HUES64 (cell line): ENCODE results near the gene SIGLECL1.

Source experiments
- H3K27ac ChIP-seq: 2 replicates; pipeline ENCODE4 v1.7.0; 2013; ENCODE audit warnings: low read depth, low read length, inconsistent platforms
- H3K27me3 ChIP-seq: 2 replicates; pipeline ENCODE4 v1.6.1; 2013; ENCODE audit warnings: mild to moderate bottlenecking, low read length; ENCODE audit not compliant: insufficient read depth
- H3K36me3 ChIP-seq: 2 replicates; pipeline ENCODE4 v1.6.1; 2013; ENCODE audit warnings: mild to moderate bottlenecking, low read length; ENCODE audit not compliant: insufficient read depth
- H3K4me1 ChIP-seq: 2 replicates; pipeline ENCODE4 v1.6.1; 2013; ENCODE audit warnings: mild to moderate bottlenecking, low read length, moderate library complexity; ENCODE audit not compliant: insufficient read depth
- H3K4me3 ChIP-seq: 2 replicates; pipeline ENCODE4 v1.5.1; 2013; ENCODE audit warnings: mild to moderate bottlenecking, low read length, moderate library complexity
- H3K9ac ChIP-seq: 2 replicates; pipeline ENCODE4 v1.6.1; 2013; ENCODE audit warnings: mild to moderate bottlenecking, low read depth, low read length
- H3K9me3 ChIP-seq: 2 replicates; pipeline ENCODE4 v1.6.1; 2013; ENCODE audit warnings: low read depth, low read length; ENCODE audit not compliant: insufficient read depth
- WGBS: fragments of 150-250, 120-280 bp; methylation state at CpG from one replicate; pipeline ENCODE4 v1.1.7; 2013; ENCODE audit warnings: missing lambda C conversion rate; 5-methylcytosine and 5-hydroxymethylcytosine counted together

The SIGLECL1 gene

DNA sequence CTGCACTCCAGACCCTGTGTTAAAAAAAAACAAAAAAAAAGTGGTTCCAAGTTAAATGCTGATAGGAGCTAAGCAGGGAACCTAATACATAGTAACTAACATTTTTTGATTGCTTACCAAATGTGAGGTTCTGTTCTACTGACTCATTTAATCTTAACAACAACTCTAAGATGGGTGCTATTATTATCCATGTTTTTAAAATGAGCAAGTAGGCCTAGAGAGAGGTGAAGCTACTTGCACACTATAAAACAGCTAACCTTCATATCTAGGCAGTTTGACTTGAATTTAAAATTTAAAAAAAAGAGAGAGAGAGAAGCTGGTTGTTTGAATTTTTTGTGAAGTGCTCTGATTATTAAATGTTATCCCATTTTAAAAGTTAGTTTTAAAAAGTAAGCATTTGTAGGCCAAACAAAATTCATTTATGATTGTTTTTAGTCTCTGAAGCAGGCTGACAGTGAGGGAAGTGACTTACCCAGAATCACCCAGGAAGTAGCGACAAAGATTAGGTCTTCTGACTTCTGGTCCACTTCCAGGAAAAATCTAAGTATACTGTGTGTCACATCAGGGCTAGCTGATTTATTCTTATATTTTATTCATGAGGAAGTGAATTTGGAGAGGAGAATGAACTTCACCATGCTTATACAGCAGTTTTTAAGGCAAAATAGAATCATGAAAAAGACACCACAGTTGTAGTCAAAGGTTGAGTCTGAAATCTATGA is 2.4 kb downstream of the SIGLECL1 start:
- 94% methylated on average over 1 of the region's 1 CpG for WGBS
- no peak overlapping the region for H3K9ac ChIP-seq
- H3K4me3 ChIP-seq, result no peak overlapping the region
- H3K36me3 ChIP-seq, result no peaks in the 10 kb centered on the region
- H3K27ac ChIP-seq, result no peak overlapping the region
- H3K9me3 ChIP-seq, result no peaks in the 10 kb centered on the region
- H3K4me1 ChIP-seq, result peaks cover under 1% of the 10 kb centered on the region; the same call in 1 of the 2 replicates
- H3K27me3 ChIP-seq, result no peaks in the 10 kb centered on the region

DNA sequence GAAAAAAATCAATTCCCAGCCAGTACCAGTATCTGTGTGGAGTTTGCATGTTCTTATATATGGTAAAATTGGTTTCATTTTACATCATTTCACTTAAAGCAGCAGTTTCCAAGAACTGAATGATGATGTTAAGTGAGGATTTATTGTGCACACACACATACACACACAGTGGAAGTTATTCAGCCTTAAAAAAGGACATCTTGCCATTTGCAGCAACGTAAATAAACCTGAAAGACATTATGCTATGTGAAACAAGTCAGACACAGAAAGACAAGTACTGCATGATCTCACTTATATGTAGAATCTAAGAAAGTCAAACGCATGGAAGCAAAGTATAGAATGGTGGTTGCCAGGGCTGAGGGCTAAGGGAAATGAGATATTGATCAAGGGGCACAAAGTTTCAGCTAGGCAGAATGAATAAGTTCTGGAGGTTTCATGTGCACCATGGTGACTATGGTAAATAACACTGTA is 5.3 kb downstream of the SIGLECL1 start:
- Histone ChIP-seq H3K36me3 (no peaks in the 10 kb centered on the region), H3K9me3 (no peaks in the 10 kb centered on the region), H3K27me3 (no peaks in the 10 kb centered on the region), H3K27ac (no peak overlapping the region), H3K4me1 (peaks cover 6% of the 10 kb centered on the region), H3K4me3 (no peak overlapping the region), H3K9ac (no peak overlapping the region)
- WGBS, result 88% methylated on average over 2 of the region's 2 CpGs

- 94% methylated on average over 2 of the region's 2 CpGs for WGBS
- Histone ChIP-seq H3K27ac (no peak overlapping the region), H3K36me3 (no peaks in the 10 kb centered on the region), H3K9me3 (no peaks in the 10 kb centered on the region), H3K9ac (no peak overlapping the region), H3K4me1 (peaks cover 6% of the 10 kb centered on the region), H3K4me3 (no peak overlapping the region), H3K27me3 (no peaks in the 10 kb centered on the region)
Observed at GRCh38 chr19:51257471-51257870, 6.6 kb downstream of the SIGLECL1 start.

DNA sequence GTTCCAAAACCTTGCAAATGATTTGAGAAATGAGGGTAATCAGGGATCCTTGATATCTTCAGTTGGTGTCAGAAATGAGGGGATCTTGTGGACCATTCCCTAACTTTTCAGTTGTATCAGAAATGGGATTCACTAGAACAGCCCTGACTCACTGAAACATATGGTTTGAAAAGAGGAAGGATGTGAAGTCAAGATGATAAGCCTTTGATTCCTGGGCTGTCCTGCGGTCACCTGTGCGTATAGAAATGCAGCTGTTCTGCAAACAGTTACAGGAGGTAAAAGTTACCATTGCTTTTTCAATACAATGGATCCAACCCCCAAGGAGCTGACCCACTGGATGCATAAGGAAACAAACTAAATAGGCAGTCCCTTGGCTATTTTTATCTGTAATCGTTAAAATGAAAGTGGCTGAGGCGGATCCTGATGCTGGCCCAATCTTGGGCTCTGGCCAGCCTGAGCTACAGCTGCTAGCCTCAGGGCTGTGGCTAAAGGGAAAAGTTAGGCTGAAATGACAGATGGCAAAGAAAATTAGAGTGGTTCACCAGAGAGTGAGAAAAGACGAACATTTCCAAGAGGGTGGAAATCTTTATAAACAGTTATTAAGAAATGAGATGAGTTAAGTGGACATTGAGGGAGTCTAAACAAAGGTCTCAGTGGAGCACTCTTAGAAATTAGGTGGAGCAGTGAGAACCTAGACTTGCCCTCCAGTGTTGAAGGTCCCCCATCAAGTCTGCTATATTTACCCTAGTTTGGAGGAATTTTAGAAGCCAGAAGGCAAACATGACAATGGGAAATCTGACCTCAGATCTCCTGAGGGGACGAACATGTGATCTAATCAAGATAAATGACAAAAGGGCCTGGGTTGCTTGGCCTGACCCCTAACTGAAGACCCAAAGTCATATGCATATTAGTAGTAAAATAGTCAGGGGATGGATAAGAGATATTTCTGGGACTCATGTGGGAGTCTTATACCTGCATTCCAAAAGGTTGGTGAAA is 7.6 kb downstream of the SIGLECL1 start:
- Histone ChIP-seq H3K4me3 (no peak overlapping the region), H3K4me1 (peaks cover 6% of the 10 kb centered on the region), H3K36me3 (no peaks in the 10 kb centered on the region), H3K27ac (peak overlapping the region; percentile 35; the same call in 1 of the 2 replicates), H3K9ac (no peak overlapping the region), H3K27me3 (no peaks in the 10 kb centered on the region), H3K9me3 (no peaks in the 10 kb centered on the region)
- 85% methylated on average over 6 of the region's 6 CpGs for WGBS

DNA sequence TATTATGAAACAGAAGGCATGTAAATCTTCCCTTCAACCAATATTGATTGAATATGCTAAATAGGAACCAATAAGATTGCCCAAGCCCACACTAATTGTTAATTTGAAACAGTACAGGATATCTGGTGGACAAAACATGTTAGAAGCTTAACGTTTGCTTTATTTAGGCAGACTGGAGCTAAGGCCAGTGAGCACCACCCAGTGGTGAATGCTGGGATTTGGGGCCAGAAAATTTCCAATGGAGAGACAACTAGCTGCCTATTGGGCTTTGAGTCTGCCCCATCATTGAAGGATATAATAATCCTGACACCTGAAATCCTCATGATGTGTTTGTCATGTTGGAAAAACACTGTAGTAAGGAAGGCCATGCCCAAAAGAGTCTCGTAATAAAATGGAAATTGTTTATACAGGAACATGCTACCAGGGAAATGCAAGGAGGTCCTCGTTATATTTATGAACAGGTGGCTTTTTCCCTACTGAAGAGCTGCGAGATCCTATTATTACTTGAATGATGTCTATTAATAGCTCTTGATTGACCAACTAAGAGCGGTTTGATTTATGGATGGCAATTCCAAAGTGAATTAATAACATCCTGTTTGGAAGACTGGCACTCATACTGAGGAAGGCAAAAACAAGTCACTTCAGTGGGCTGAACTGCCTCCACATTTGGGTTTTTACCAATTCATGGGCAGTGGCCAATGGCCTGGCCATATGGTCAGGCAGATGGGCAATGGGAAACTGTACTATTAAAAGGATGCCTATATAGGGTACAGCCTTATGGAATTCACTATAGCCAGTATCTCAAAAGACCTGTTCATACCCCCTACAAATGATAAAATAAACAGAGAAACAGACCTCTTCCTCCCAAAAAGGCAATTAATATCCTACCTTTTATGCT is 8.7 kb downstream of the SIGLECL1 start:
- no peaks in the 10 kb centered on the region for H3K27me3 ChIP-seq
- WGBS, result 63% methylated on average over 5 of the region's 5 CpGs

DNA sequence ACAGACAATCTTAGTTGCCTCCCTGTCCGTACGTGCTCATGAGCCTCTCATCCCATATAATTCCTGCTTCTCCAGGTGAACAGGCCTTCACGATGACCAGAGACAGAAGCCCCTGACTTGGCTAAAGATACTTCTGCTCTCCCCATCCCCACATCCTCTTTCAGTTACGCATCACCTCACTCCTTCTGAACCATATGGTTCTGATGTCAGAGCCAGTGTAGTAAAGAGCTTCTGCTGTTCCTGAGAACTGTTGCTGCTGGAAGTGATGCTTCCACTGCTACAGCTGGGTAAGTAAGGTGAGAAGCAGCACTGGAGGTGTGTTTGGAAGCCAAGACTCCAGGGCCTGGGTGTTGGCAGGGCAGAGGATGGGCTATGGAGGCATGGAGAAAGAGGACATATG is 12.9 kb downstream of the SIGLECL1 start:
- Histone ChIP-seq H3K4me1 (no peaks in the 10 kb centered on the region), H3K36me3 (no peaks in the 10 kb centered on the region), H3K27me3 (no peaks in the 10 kb centered on the region), H3K9me3 (no peaks in the 10 kb centered on the region), H3K9ac (no peak overlapping the region), H3K4me3 (no peak overlapping the region), H3K27ac (no peak overlapping the region)
- 93% methylated on average over 4 of the region's 4 CpGs for WGBS

More for the DNA sequence above, 8.7 kb downstream of the SIGLECL1 start:
- Histone ChIP-seq H3K4me3 (no peak overlapping the region), H3K4me1 (peaks cover 6% of the 10 kb centered on the region), H3K27ac (no peak overlapping the region), H3K9ac (no peak overlapping the region), H3K9me3 (no peaks in the 10 kb centered on the region), H3K36me3 (no peaks in the 10 kb centered on the region)

GRCh38 chr19:51271067-51271466 is 20.2 kb downstream of the SIGLECL1 start:
- H3K27me3 ChIP-seq, result no peaks in the 10 kb centered on the region
- 93% methylated on average over 26 of the region's 26 CpGs for WGBS

DNA sequence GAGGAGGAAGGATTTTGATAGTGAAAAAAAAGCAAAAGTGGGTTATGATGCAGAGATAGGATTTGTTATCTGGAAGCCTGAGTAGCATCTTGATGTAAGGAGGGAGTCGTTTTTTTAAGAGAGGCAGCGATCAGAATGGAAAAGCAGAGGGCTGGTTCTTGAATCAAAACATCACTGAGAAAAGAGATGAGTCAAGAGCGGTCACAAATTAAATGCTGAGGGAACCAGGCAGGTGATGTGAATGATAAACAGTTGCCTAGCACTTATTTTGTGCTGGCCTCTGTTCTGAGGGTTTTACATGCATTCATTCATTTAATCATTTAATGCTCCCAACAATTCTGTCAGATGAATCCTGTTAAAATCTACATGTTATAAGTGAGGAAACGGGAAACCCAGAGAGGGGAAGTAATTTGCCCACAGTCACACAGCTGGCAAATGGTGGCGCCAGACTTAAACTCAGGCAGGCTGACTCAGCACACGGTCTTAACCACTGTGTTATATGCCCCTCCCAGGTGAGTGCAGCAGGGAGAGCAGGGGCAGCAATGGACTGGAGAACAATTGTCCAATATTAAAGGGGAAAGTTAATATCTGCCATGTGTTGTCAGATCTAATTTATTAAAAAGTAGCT is 21.4 kb downstream of the SIGLECL1 start:
- Histone ChIP-seq H3K27ac (no peak overlapping the region), H3K4me3 (no peak overlapping the region), H3K4me1 (no peaks in the 10 kb centered on the region)

More at GRCh38 chr19:51271067-51271466, 20.2 kb downstream of the SIGLECL1 start:
- Histone ChIP-seq H3K9me3 (no peaks in the 10 kb centered on the region), H3K4me1 (no peaks in the 10 kb centered on the region), H3K36me3 (no peaks in the 10 kb centered on the region), H3K9ac (no peak overlapping the region), H3K27ac (no peak overlapping the region), H3K4me3 (no peak overlapping the region)

DNA sequence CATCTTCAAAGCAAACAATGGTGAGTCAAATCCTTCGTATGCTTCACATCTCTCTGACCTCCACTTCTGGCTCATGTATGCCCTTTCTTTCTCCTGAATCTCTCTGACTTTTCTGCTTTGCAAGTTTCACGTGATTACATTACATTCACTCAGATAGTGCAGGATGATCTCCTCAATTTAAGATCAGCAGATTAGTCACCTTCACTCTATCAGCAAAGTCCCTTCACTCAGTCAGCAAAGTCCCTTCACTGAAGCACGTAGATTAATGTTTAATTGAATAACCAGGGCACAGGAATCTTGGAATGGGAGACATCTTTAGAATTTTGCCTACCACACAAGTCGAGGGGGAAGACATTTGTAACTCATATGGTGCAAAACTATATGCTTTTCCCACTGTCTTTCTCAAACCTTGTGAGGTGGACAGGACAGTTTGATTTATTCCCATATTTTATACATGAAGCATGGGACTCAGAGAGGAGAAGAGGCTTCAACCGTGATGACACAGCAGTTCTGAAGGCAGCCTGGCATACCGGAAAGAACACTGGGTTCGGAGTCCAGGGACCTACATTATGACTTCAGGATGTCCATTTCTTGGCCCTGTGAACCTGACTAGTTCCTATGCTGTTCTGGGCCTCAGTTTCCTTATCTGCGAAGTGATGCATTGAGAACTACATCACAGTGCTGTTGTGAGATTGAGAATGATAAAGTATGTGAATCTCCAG is 23.3 kb downstream of the SIGLECL1 start:
- Histone ChIP-seq H3K27me3 (no peaks in the 10 kb centered on the region), H3K9me3 (no peaks in the 10 kb centered on the region), H3K4me3 (no peak overlapping the region), H3K27ac (no peak overlapping the region), H3K36me3 (no peaks in the 10 kb centered on the region), H3K4me1 (no peaks in the 10 kb centered on the region), H3K9ac (no peak overlapping the region)
- WGBS, result 94% methylated on average over 8 of the region's 8 CpGs

More for the DNA sequence above, 21.4 kb downstream of the SIGLECL1 start:
- H3K9me3 ChIP-seq, result no peaks in the 10 kb centered on the region
- no peaks in the 10 kb centered on the region for H3K36me3 ChIP-seq
- no peak overlapping the region for H3K9ac ChIP-seq
- WGBS, result 86% methylated on average over 6 of the region's 6 CpGs
- no peaks in the 10 kb centered on the region for H3K27me3 ChIP-seq

- Histone ChIP-seq H3K27me3 (no peaks in the 10 kb centered on the region), H3K4me1 (no peaks in the 10 kb centered on the region), H3K9me3 (peaks cover 9% of the 10 kb centered on the region; the same call in 1 of the 2 replicates), H3K27ac (no peak overlapping the region), H3K4me3 (no peak overlapping the region), H3K36me3 (no peaks in the 10 kb centered on the region), H3K9ac (no peak overlapping the region)
- 85% methylated on average over 2 of the region's 3 CpGs for WGBS
Observed at GRCh38 chr19:51277112-51277511, 26.2 kb downstream of the SIGLECL1 start.
